A549 (cell line): Measurements from ENCODE around the gene COL13A1. TPM values are rescaled to one million over a fixed set of nuclear protein-coding genes. Genes with fewer than 3 reads are reported as not detected.

Experiments used
- ATAC-seq, 2 experiments: fragments of 200-7000 bp in 1 of 2; fragments of >200 bp in 1 of 2; cut with Nextera tagmentation in 1 of 2; cut with Tn5 transposase in 1 of 2; 3 replicates each; pipeline versions ENCODE4 v1.8.0 to v1.9.1; 2018 to 2020; ENCODE audit warnings: mild to moderate bottlenecking in 1 of 2, moderate library complexity in 1 of 2
- CTCF ChIA-PET: fragments of 300-600 bp; sonication (Branson Sonifier 250); formaldehyde crosslinking; extraction: SDS; loops from one replicate; lab custom pipeline; 2021; ENCODE audit warnings: antibody characterized with exemption, inconsistent platforms; lab: Yijun Ruan, JAX
- POLR2A ChIA-PET: fragments of 350-600 bp; formaldehyde crosslinking; extraction: SDS; loops from one replicate; lab custom pipeline; 2021; ENCODE audit warnings: antibody characterized with exemption, inconsistent platforms; lab: Yijun Ruan, JAX
- DNase-seq, 2 experiments: peaks; one replicate each; pipeline versions ENCODE4 v3.0.0 to v3.0.0-alpha.2; 2011 to 2016; ENCODE audit warnings: low read depth in 1 of 2, low spot score in 1 of 2
- FAIRE-seq: peaks from 2 replicates; lab custom pipeline; 2011; peaks lifted over from hg19 to GRCh38; lab: Jason Lieb, UNC
- H3K27ac ChIP-seq, 2 experiments: fragments of >200 bp; sonication (Bioruptor Twin); formaldehyde crosslinking; 3 replicates each; pipeline ENCODE4 v1.5.1; 2016 to 2017
- H3K4me1 ChIP-seq: fragments of >200 bp; sonication (Bioruptor Twin); formaldehyde crosslinking; 3 replicates; pipeline ENCODE4 v1.6.1; 2016
- H3K4me2 ChIP-seq: fragments of >200 bp; sonication (Bioruptor Twin); formaldehyde crosslinking; 3 replicates; pipeline ENCODE4 v1.6.1; 2016
- H3K4me3 ChIP-seq: fragments of >200 bp; sonication (Bioruptor Twin); formaldehyde crosslinking; 3 replicates; pipeline ENCODE4 v1.5.1; 2016
- H3K9me3 ChIP-seq: fragments of >200 bp; sonication (Bioruptor Twin); formaldehyde crosslinking; 3 replicates; pipeline ENCODE4 v1.6.1; 2016
- CBX2 ChIP-seq: fragments of 200-600 bp; sonication (generic); IDR thresholded peaks from 2 replicates; pipeline ENCODE4 v1.6.1; 2016; ENCODE audit warnings: low read depth, mild to moderate bottlenecking, borderline replicate concordance
- CBX8 ChIP-seq: fragments of 200-600 bp; sonication (generic); IDR thresholded peaks from 2 replicates; pipeline ENCODE4 v1.6.1; 2016
- EHF ChIP-seq: fragments of 250-450 bp; sonication (Bioruptor Pico); IDR thresholded peaks from 2 replicates; pipeline ENCODE4 v1.5.0; 2020; ENCODE audit warnings: mild to moderate bottlenecking
- FOSB ChIP-seq: fragments of 250-450 bp; sonication (Bioruptor Pico); IDR thresholded peaks from 2 replicates; pipeline ENCODE4 v1.5.0; 2020; ENCODE audit warnings: mild to moderate bottlenecking, moderate library complexity
- FOSL2 ChIP-seq, 2 experiments: fragments of 450-650 bp in 1 of 2; fragments of >200 bp in 1 of 2; sonication (Bioruptor Twin) in 1 of 2; formaldehyde crosslinking; IDR thresholded peaks; 2 replicates each; pipeline versions ENCODE4 v1.5.0 to v1.6.1; 2016 to 2020; ENCODE audit warnings: mild to moderate bottlenecking in 1 of 2, moderate library complexity in 1 of 2
- FOXS1 ChIP-seq: fragments of 250-450 bp; sonication (Bioruptor Pico); IDR thresholded peaks from 2 replicates; pipeline ENCODE4 v1.5.0; 2020; ENCODE audit warnings: mild to moderate bottlenecking, moderate library complexity
- GATA3 ChIP-seq: IDR thresholded peaks from 2 replicates; pipeline ENCODE4 v1.6.1; 2012; ENCODE audit warnings: borderline replicate concordance
- HDAC2 ChIP-seq: fragments of 200-600 bp; sonication (generic); IDR thresholded peaks from 2 replicates; pipeline ENCODE4 v1.6.1; 2016
- HEYL ChIP-seq: fragments of 250-450 bp; sonication (Bioruptor Pico); IDR thresholded peaks from 2 replicates; pipeline ENCODE4 v1.8.0; 2021; ENCODE audit warnings: mild to moderate bottlenecking, moderate library complexity
- HOXB13 ChIP-seq: fragments of 250-450 bp; sonication (Bioruptor Pico); IDR thresholded peaks from 2 replicates; pipeline ENCODE4 v1.5.0; 2020; ENCODE audit warnings: low read depth, mild to moderate bottlenecking, moderate library complexity
- JUN ChIP-seq, 2 experiments: fragments of >200 bp; sonication (Bioruptor Twin); formaldehyde crosslinking; IDR thresholded peaks; 2 replicates in 1 of 2; 3 replicates in 1 of 2; pipeline ENCODE4 v1.6.1; 2016 to 2017
- KDM1A ChIP-seq: fragments of 200-600 bp; sonication (generic); IDR thresholded peaks from 2 replicates; pipeline ENCODE4 v1.6.1; 2016; ENCODE audit warnings: low read depth, mild to moderate bottlenecking
- MAFK ChIP-seq: fragments of 450-650 bp; IDR thresholded peaks from 2 replicates; pipeline ENCODE4 v1.6.1; 2014; ENCODE audit not compliant: partially characterized antibody
- MYC ChIP-seq: IDR thresholded peaks from 2 replicates; pipeline ENCODE4 v1.6.1; 2012; ENCODE audit warnings: mild to moderate bottlenecking, inconsistent platforms, low read length, improper control_type of control experiment, borderline replicate concordance
- NFE2L2 ChIP-seq: fragments of 150-350 bp; conservative IDR thresholded peaks from 2 replicates; pipeline ENCODE4 v1.6.1; 2014; ENCODE audit warnings: low read length
- RAD21 ChIP-seq, 2 experiments: fragments of >200 bp in 1 of 2; sonication (Bioruptor Twin) in 1 of 2; formaldehyde crosslinking in 1 of 2; IDR thresholded peaks in 1 of 2; conservative IDR thresholded peaks in 1 of 2; 2 replicates in 1 of 2; 3 replicates in 1 of 2; pipeline ENCODE4 v1.6.1; 2012 to 2018; ENCODE audit warnings: inconsistent platforms in 1 of 2
- RCOR1 ChIP-seq: fragments of 150-350 bp; IDR thresholded peaks from 2 replicates; pipeline ENCODE4 v1.6.1; 2014; ENCODE audit warnings: antibody characterized with exemption, low read length, low read depth
- RFX5 ChIP-seq: fragments of 450-650 bp; IDR thresholded peaks from 2 replicates; pipeline ENCODE4 v1.7.1; 2014; ENCODE audit warnings: antibody characterized with exemption, mild to moderate bottlenecking, moderate library complexity
- ZFP36 ChIP-seq: fragments of 450-650 bp; IDR thresholded peaks from 2 replicates; pipeline ENCODE4 v1.6.1; 2014; ENCODE audit warnings: borderline replicate concordance; ENCODE audit not compliant: partially characterized antibody
- ZNF302 ChIP-seq: fragments of 250-450 bp; sonication (Bioruptor Pico); IDR thresholded peaks from 2 replicates; pipeline ENCODE4 v1.9.0; 2021; ENCODE audit warnings: inconsistent platforms, mild to moderate bottlenecking, moderate library complexity
- ZSCAN20 ChIP-seq: fragments of 250-450 bp; sonication (Bioruptor Pico); IDR thresholded peaks from 2 replicates; pipeline ENCODE4 v1.8.0; 2022; ENCODE audit warnings: mild to moderate bottlenecking, moderate library complexity
- WGBS: methylation state at CpG from one replicate; pipeline ENCODE4 v1.1.6; 2017; ENCODE audit errors: missing lambda C conversion rate; 5-methylcytosine and 5-hydroxymethylcytosine counted together
- polyA plus RNA-seq, 4 experiments: library from polyadenylated mRNA; depleted of rRNA in 3 of 4; stranded (reverse); fragments of >200 nt; fragmentation: RNase III in 1 of 4; extraction: RNeasy Plus Mini Kit Qiagen cat#74134 plus additional on column Dnase treatment in 1 of 4; gene quantifications; 2 replicates in 3 of 4; 3 replicates in 1 of 4; pipeline ENCODE4 v1.2.3, GENCODE V29; 2011 to 2017
- TF ChIP-seq, protein P1 (sequence below): IDR thresholded peaks from 2 replicates; pipeline ENCODE4 v1.6.1; 2012
- TF ChIP-seq, protein P2 (sequence below): fragments of 250-450 bp; sonication (Bioruptor Pico); IDR thresholded peaks from 2 replicates; pipeline ENCODE4 v1.5.0; 2020; ENCODE audit warnings: low read depth, mild to moderate bottlenecking, moderate library complexity
- TF ChIP-seq, protein P3 (sequence below): fragments of >200 bp; sonication (Bioruptor Twin); formaldehyde crosslinking; IDR thresholded peaks from 2 replicates; pipeline ENCODE4 v1.6.1; 2016
- TF ChIP-seq, protein P4 (sequence below): fragments of >200 bp; sonication (Bioruptor Twin); formaldehyde crosslinking; IDR thresholded peaks from 3 replicates; pipeline ENCODE4 v1.6.1; 2016
- TF ChIP-seq, protein P5 (sequence below): fragments of 250-450 bp; sonication (Bioruptor Pico); IDR thresholded peaks from 2 replicates; pipeline ENCODE4 v1.5.0; 2021; ENCODE audit warnings: mild to moderate bottlenecking, moderate library complexity, borderline replicate concordance

COL13A1 gene
- polyA plus RNA-seq, 2 of the 4 experiments (the other 2 are of a cell fraction) = 0.08 to 0.27 TPM

DNA sequence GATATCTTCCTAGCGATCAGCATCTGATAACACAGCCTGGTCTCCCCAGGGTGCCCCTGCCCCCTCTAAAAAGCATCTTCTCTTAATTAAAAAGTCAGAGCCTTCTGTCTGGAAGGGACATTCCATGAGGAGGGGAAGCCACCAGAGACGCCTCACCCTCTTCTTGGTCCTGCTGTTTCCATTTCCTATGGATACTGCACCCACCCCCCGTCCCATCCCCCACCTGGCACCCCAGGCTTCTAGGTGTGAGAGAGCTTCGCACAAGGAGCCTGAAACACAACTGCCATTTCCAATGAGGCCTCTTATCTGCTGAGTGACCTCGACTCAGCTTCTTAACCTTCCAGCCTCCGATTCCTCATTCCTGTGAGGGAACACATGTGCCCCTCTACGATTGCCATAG is 51.4 kb downstream of the COL13A1 start:
- Histone ChIP-seq H3K4me1 (no peaks in the 10 kb centered on the region), H3K4me2 (no peak overlapping the region), H3K9me3 (no peaks in the 10 kb centered on the region), H3K4me3 (no peak overlapping the region), H3K27ac (no peak overlapping the region)
- 53% methylated on average over 7 of the region's 7 CpGs for WGBS
- ATAC-seq (no peak), DNase-seq (no peak), FAIRE-seq (no peak)
- no peak for TF ChIP-seq KDM1A
- TF ChIP-seq FOSB (CRISPR knock-in tag) = no peak
- ChIA-PET POLR2A (no interaction called here), CTCF (interaction anchor here (2.5 kb wide), 1 partner anchor 54 kb away, joined by 7 read pairs; no protein-coding TSS in a partner anchor)

DNA sequence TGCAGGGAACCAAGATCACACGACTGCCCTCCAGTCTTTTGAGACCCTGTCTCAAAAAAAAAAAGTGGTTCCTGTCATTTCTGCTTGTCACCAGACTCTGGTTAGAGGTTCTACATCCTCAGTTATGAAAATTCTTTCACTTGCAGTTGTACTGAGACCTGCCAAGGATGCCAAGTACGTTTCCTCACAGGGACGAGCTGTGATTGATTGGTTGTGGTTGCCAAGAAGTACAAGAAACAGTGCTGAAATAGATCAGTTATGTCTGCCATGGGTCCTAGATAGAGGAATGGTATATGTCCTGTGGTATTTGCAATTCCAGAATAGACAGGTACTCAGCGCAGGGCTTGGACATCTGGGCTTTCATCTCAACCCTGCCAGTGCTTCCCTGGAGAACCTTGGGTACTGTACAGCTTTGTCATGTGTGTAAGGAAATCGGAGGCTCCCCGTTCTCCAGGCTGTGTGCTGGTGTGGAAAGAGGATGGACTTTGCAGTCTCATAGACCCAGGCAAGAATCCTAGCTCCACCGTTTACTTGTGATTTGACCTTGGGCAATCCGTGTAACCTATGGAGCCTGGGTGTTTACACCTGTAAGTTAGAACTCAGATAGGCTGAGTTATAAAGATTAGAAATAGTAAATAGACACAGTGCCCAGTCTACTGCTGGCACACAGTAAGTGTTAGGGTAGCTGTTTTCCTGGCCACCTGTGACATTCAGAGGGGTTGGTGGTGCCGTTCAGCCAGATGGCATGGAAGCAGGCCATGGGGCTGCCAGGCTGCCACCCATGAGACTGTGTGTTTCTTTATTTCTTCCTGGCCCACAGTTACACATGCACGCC is 53.0 kb downstream of the COL13A1 start:
- no peak overlapping the region for H3K4me3 ChIP-seq
- WGBS = 64% methylated on average over 10 of the region's 10 CpGs
- DNase-seq = no peak
- H3K27ac ChIP-seq = no peak overlapping the region
- no peaks in the 10 kb centered on the region for H3K9me3 ChIP-seq
- CTCF ChIA-PET = interaction anchor here (0.7 to 2.2 kb wide), 6 partner anchors 53 to 251 kb away, joined by 3 to 14 read pairs (median 3); no protein-coding TSS in a partner anchor
- no peak for ATAC-seq
- H3K4me2 ChIP-seq = no peak overlapping the region
- H3K4me1 ChIP-seq = no peaks in the 10 kb centered on the region
- POLR2A ChIA-PET = no interaction called here
- no peak for FAIRE-seq
- TF ChIP-seq FOXS1 (CRISPR knock-in tag) = no peak
- TF ChIP-seq EHF (CRISPR knock-in tag) = no peak
- TF ChIP-seq HOXB13 (CRISPR knock-in tag) = no peak
- no peak for TF ChIP-seq HEYL (CRISPR knock-in tag)
- no peak for TF ChIP-seq GATA3
- no peak for TF ChIP-seq MYC
- no peak for TF ChIP-seq JUN (IDR thresholded peaks at IDR 0.05)
- TF ChIP-seq, protein P1, sequence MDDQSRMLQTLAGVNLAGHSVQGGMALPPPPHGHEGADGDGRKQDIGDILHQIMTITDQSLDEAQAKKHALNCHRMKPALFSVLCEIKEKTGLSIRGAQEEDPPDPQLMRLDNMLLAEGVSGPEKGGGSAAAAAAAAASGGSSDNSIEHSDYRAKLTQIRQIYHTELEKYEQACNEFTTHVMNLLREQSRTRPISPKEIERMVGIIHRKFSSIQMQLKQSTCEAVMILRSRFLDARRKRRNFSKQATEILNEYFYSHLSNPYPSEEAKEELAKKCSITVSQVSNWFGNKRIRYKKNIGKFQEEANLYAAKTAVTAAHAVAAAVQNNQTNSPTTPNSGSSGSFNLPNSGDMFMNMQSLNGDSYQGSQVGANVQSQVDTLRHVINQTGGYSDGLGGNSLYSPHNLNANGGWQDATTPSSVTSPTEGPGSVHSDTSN = no peak
- no peak for TF ChIP-seq ZNF302 (CRISPR knock-in tag)
- TF ChIP-seq RAD21 (conservative IDR thresholded peaks at IDR 0.05 in 1 of 2, IDR thresholded peaks at IDR 0.05 in 1 of 2) = no peak
- no peak for TF ChIP-seq ZSCAN20
- no peak for TF ChIP-seq RCOR1
- TF ChIP-seq ZFP36 = no peak
- TF ChIP-seq FOSB (CRISPR knock-in tag) = no peak
- no peak for TF ChIP-seq FOSL2 (IDR thresholded peaks at IDR 0.05)
- TF ChIP-seq FOSL2 (CRISPR knock-in tag; IDR thresholded peaks at IDR 0.05) = no peak
- TF ChIP-seq HDAC2 = no peak
- no peak for TF ChIP-seq NFE2L2
- TF ChIP-seq, protein P2, sequence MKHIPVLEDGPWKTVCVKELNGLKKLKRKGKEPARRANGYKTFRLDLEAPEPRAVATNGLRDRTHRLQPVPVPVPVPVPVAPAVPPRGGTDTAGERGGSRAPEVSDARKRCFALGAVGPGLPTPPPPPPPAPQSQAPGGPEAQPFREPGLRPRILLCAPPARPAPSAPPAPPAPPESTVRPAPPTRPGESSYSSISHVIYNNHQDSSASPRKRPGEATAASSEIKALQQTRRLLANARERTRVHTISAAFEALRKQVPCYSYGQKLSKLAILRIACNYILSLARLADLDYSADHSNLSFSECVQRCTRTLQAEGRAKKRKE (CRISPR knock-in tag) = no peak
- TF ChIP-seq, all 56 proteins: peak for 0

DNA sequence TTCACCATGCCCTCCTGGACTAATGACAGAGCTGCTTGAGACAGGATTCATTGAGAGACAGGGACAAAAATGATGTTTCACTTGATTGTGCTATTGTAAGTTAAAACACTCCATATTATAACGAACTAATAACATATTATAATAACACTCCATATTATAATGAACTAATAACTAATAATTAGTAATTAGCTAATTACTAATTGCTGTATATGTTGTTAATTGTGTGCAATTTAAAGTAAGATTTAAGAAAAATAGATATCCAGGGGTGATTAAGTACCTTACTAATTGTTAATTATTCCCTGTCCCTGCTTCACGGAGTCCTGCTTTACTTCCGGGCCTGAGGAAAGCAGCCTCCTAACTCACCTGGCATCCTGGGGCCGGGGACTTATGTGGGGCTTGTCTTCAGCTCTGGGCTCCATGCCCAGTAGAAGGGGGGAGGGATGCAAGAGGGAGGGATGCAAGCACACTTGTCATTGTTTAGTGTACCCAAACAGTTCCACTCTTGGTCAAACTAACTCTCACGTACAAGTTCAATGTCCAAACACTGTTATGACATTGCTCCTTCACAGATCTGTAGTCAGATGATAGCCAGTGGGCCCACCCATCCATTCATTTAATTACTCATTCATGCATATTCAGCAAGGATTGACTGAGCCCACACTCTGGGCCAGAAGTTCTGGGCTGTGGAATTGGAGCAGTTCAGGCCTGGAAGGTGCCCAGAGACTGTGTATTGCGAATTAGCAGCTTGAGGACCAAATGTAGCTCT is 53.8 kb downstream of the COL13A1 start:
- no peak overlapping the region for H3K4me3 ChIP-seq
- no peak overlapping the region for H3K4me2 ChIP-seq
- ATAC-seq (no peak), FAIRE-seq (no peak), DNase-seq (no peak)
- CTCF ChIA-PET = interaction anchor here (0.6 to 2.2 kb wide), 6 partner anchors 9 to 252 kb away, joined by 3 to 14 read pairs (median 4); no protein-coding TSS in a partner anchor
- POLR2A ChIA-PET = no interaction called here
- no peaks in the 10 kb centered on the region; the same call in 2 of the 3 replicates for H3K4me1 ChIP-seq
- H3K27ac ChIP-seq = no peak overlapping the region
- no peaks in the 10 kb centered on the region for H3K9me3 ChIP-seq
- 61% methylated on average over 6 of the region's 6 CpGs for WGBS
- TF ChIP-seq, protein P3, sequence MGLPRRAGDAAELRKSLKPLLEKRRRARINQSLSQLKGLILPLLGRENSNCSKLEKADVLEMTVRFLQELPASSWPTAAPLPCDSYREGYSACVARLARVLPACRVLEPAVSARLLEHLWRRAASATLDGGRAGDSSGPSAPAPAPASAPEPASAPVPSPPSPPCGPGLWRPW = no peak
- TF ChIP-seq RFX5 (no peak), CBX2 (no peak), CBX8 (no peak), MAFK (no peak)
- TF ChIP-seq, protein P4, sequence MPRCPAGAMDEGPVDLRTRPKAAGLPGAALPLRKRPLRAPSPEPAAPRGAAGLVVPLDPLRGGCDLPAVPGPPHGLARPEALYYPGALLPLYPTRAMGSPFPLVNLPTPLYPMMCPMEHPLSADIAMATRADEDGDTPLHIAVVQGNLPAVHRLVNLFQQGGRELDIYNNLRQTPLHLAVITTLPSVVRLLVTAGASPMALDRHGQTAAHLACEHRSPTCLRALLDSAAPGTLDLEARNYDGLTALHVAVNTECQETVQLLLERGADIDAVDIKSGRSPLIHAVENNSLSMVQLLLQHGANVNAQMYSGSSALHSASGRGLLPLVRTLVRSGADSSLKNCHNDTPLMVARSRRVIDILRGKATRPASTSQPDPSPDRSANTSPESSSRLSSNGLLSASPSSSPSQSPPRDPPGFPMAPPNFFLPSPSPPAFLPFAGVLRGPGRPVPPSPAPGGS = no peak
- TF ChIP-seq, protein P5, sequence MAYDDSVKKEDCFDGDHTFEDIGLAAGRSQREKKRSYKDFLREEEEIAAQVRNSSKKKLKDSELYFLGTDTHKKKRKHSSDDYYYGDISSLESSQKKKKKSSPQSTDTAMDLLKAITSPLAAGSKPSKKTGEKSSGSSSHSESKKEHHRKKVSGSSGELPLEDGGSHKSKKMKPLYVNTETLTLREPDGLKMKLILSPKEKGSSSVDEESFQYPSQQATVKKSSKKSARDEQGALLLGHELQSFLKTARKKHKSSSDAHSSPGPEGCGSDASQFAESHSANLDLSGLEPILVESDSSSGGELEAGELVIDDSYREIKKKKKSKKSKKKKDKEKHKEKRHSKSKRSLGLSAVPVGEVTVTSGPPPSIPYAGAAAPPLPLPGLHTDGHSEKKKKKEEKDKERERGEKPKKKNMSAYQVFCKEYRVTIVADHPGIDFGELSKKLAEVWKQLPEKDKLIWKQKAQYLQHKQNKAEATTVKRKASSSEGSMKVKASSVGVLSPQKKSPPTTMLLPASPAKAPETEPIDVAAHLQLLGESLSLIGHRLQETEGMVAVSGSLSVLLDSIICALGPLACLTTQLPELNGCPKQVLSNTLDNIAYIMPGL (CRISPR knock-in tag) = no peak
